HUES48 (cell line): ENCODE results near the gene SPAM1.
"Not testable (repeated sequence)": the region's sequence is repeated elsewhere in the genome, so short reads cannot be mapped to it uniquely, and the experiment has no call there.

ENCODE experiments used
- H3K27ac ChIP-seq: one replicate; pipeline ENCODE4 v1.7.0; 2013; ENCODE audit warnings: low read depth, low read length, inconsistent platforms
- H3K27me3 ChIP-seq: 2 replicates; pipeline ENCODE4 v1.6.1; 2013; ENCODE audit warnings: mild to moderate bottlenecking, low read length; ENCODE audit not compliant: control insufficient read depth, insufficient read depth
- H3K36me3 ChIP-seq: 2 replicates; pipeline ENCODE4 v1.6.1; 2013; ENCODE audit warnings: low read length; ENCODE audit not compliant: control insufficient read depth, insufficient read depth
- H3K4me1 ChIP-seq: 2 replicates; pipeline ENCODE4 v1.6.1; 2013; ENCODE audit warnings: mild to moderate bottlenecking, low read length; ENCODE audit not compliant: control insufficient read depth, insufficient read depth
- H3K4me3 ChIP-seq: 2 replicates; pipeline ENCODE4 v1.5.1; 2013; ENCODE audit warnings: mild to moderate bottlenecking, low read depth, low read length
- H3K9ac ChIP-seq: 2 replicates; pipeline ENCODE4 v1.6.1; 2013; ENCODE audit warnings: mild to moderate bottlenecking, low read depth, low read length, moderate library complexity
- H3K9me3 ChIP-seq: 2 replicates; pipeline ENCODE4 v1.6.1; 2013; ENCODE audit warnings: low read length; ENCODE audit not compliant: control insufficient read depth, insufficient read depth

Gene SPAM1

GRCh38 chr7:123924941-123925340, at the start of gene SPAM1:
Gene SPAM1, plus strand, starts transcription at chr7:123925241. Its CDS starts 28,330 bp downstream, at chr7:123953571.
- no peaks in the 10 kb centered on the region for H3K27me3 ChIP-seq
- no peaks in the 10 kb centered on the region for H3K9me3 ChIP-seq
- no peak within 1 kb of the TSS for H3K9ac ChIP-seq
- H3K4me1 ChIP-seq = peaks cover 13% of the 10 kb centered on the region
- no peak within 1 kb of the TSS for H3K27ac ChIP-seq
- no peak within 1 kb of the TSS for H3K4me3 ChIP-seq
- no peaks in the 10 kb centered on the region for H3K36me3 ChIP-seq

DNA sequence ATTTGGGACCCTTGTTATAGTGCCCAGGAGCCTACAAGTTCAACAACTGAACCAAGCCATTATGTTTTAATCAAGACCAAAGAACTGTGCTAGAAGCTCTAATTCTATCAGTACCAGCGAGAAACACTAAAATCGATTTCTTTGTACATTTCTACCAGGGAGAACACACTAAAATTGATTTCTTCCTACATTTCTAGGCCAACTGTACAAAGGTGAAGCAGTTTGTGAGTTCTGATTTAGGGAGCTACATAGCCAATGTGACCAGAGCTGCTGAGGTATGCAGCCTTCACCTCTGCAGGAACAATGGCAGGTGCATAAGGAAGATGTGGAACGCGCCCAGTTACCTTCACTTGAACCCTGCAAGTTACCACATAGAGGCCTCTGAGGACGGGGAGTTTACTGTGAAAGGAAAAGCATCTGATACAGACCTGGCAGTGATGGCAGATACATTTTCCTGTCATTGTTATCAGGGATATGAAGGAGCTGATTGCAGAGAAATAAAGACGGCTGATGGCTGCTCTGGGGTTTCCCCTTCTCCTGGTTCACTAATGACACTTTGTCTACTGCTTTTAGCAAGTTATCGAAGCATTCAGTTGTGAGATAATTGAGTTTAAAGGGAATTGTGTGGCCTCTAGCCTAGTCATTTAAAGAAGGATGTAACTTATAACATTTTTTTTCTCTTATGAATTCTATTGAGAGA, 48.3 kb upstream of the SPAM1 start:
- Histone ChIP-seq H3K4me1 (peaks cover 3% of the 10 kb centered on the region; the same call in 1 of the 2 replicates), H3K9me3 (no peaks in the 10 kb centered on the region), H3K4me3 (no peak overlapping the region), H3K36me3 (no peaks in the 10 kb centered on the region), H3K27me3 (no peaks in the 10 kb centered on the region), H3K9ac (no peak overlapping the region), H3K27ac (no peak overlapping the region)

DNA sequence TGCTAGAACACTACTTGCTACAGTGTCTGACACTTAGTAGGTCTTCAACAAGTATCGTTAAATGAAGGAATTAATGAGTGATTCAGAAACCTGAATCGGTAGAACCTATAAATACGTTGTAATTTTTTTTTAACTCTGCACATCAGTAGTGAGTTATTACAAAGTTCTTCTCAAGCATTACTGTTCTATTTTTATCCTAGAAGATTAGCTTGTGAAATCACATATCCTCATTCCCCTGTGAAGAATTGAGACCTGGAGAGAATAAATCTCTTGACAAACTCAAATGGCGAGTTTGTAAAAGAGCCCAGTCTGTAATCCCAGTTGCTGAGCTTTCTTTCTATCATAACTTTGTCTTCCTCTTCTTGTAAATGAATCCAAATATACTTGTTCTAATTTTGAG, 45.4 kb upstream of the SPAM1 start:
- Histone ChIP-seq H3K9me3 (no peaks in the 10 kb centered on the region), H3K27me3 (no peaks in the 10 kb centered on the region), H3K9ac (no peak overlapping the region), H3K4me3 (no peak overlapping the region), H3K4me1 (no peaks in the 10 kb centered on the region), H3K27ac (no peak overlapping the region), H3K36me3 (no peaks in the 10 kb centered on the region)

DNA sequence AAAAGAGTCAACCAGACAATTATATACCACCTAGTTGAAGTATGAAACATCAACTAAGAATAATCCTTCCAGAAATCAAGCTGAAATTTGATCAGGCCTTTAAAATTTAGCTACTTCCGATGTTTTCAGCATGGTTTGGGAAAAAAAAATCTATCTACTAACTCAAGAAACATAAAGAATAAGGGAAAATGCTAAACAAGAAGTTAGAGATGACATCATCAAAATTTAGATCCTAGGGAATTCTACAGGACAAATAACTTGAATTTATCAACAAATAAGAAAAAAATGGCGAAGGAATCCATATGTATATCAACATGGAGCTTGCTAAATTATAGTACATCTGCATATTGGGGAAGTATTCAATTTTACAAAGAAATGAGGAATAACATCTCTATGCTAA, 43.7 kb upstream of the SPAM1 start:
- Histone ChIP-seq H3K27me3 (no peaks in the 10 kb centered on the region), H3K4me3 (no peak overlapping the region), H3K27ac (no peak overlapping the region), H3K9me3 (no peaks in the 10 kb centered on the region), H3K36me3 (no peaks in the 10 kb centered on the region), H3K4me1 (no peaks in the 10 kb centered on the region), H3K9ac (no peak overlapping the region)

DNA sequence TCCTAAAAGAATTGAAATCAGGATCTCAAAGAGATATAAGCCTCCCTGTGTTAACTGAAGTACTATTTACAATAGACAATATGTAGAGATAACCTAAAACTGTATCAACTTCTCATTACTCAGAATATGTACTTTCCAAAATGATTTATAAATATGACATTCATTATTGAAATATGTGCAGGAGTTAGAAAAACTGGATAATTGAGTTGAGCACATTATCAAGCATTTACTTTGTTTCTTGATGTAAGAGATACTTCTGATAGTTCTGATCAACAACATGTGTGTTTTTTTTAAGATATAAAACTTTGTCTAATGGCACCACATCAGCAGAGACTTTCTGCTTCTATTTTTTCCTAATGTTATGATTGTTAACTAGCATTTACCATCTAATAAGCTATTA, 41.9 kb upstream of the SPAM1 start:
- no peak overlapping the region for H3K27ac ChIP-seq
- 0 out of 2 replicates have a peak, but pooled peaks cover under 1% of the 10 kb centered on the region for H3K4me1 ChIP-seq
- no peak overlapping the region for H3K4me3 ChIP-seq
- H3K9ac ChIP-seq = no peak overlapping the region
- no peaks in the 10 kb centered on the region for H3K27me3 ChIP-seq
- H3K36me3 ChIP-seq = no peaks in the 10 kb centered on the region
- H3K9me3 ChIP-seq = no peaks in the 10 kb centered on the region

DNA sequence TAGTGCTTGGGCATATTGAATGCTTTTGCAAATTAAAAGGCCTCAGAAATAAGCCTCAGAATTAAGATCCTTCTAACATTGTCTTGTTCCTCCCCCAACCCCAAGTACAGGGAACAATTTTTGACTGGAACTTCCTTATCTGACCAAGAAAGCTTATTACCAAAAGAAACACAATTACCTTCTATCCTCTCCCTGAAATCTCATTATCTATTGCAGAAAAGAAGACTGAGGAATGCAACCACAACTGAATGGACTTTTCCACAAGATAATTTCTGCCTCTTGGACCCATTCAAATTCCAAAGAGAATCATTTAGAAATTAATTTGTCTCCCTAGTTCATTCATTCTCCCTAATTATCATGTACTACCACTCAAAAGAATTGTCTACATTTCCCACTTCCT, 36.8 kb upstream of the SPAM1 start:
- no peak overlapping the region for H3K4me3 ChIP-seq
- H3K36me3 ChIP-seq = no peaks in the 10 kb centered on the region
- H3K27ac ChIP-seq = no peak overlapping the region
- peaks cover 5% of the 10 kb centered on the region for H3K9me3 ChIP-seq
- H3K27me3 ChIP-seq = no peaks in the 10 kb centered on the region
- no peak overlapping the region for H3K9ac ChIP-seq
- 0 out of 2 replicates have a peak, but pooled peaks cover 5% of the 10 kb centered on the region for H3K4me1 ChIP-seq

DNA sequence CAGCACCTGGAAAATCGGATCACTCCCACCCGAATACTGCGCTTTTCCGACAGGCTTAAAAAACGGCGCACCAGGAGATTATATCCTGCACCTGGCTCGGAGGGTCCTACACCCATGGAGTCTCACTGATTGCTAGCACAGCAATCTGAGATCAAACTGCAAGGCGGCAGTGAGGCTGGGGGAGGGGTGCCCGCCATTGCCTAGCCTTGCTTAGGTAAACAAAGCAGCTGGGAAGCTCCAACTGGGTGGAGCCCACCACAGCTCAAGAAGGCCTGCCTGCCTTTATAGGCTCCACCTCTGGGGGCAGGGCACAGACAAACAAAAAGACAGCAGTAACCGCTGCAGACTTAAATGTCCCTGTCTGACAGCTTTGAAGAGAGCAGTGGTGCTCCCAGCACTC, 30.3 kb upstream of the SPAM1 start:
- H3K27ac ChIP-seq = not testable (repeated sequence)

GRCh38 chr7:123901101-123901500, 23.9 kb upstream of the SPAM1 start:
- H3K27ac ChIP-seq = no peak overlapping the region
- no peaks in the 10 kb centered on the region for H3K36me3 ChIP-seq
- H3K4me1 ChIP-seq = no peaks in the 10 kb centered on the region
- peaks cover 29% of the 10 kb centered on the region for H3K9me3 ChIP-seq
- no peak overlapping the region for H3K9ac ChIP-seq
- H3K27me3 ChIP-seq = no peaks in the 10 kb centered on the region
- H3K4me3 ChIP-seq = no peak overlapping the region

More for the DNA sequence above, 30.3 kb upstream of the SPAM1 start:
- not testable (repeated sequence) for H3K36me3 ChIP-seq, H3K27me3 ChIP-seq, H3K4me3 ChIP-seq, H3K4me1 ChIP-seq, H3K9ac ChIP-seq
- H3K9me3 ChIP-seq = peaks cover 18% of the 10 kb centered on the region

DNA sequence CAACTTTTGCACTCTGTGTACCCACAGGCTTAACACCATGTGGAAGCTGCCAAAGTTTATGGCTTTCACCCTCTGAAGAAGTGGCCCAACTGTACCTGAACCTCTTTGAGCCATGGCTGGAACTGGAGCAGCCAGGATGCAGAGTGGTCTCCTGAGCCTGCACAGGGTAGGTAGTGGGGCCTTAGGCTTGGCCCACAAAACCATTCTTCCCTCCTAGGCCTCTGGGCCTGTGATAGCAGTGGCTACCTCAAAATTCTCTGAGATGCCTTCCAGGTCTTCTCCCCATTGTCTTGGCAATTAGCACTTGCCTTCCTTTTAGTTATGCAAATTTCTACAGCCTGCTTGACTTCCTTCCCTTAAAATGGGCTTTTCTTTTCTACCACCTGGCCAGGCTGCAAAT, 19.3 kb upstream of the SPAM1 start:
- peaks cover 8% of the 10 kb centered on the region; the same call in 1 of the 2 replicates for H3K4me1 ChIP-seq
- H3K27ac ChIP-seq = no peak overlapping the region
- no peaks in the 10 kb centered on the region for H3K36me3 ChIP-seq
- no peak overlapping the region for H3K9ac ChIP-seq
- no peak overlapping the region for H3K4me3 ChIP-seq
- no peaks in the 10 kb centered on the region for H3K27me3 ChIP-seq
- peaks cover 37% of the 10 kb centered on the region for H3K9me3 ChIP-seq

- Histone ChIP-seq H3K9me3 (no peaks in the 10 kb centered on the region), H3K36me3 (no peaks in the 10 kb centered on the region), H3K27me3 (no peaks in the 10 kb centered on the region), H3K9ac (no peak overlapping the region), H3K4me3 (no peak overlapping the region), H3K27ac (no peak overlapping the region), H3K4me1 (peaks cover 8% of the 10 kb centered on the region; the same call in 1 of the 2 replicates)
Measured at GRCh38 chr7:123916240-123916724, 8.8 kb upstream of the SPAM1 start.

- Histone ChIP-seq H3K36me3 (no peaks in the 10 kb centered on the region), H3K9ac (no peak overlapping the region), H3K9me3 (no peaks in the 10 kb centered on the region), H3K27me3 (no peaks in the 10 kb centered on the region), H3K27ac (no peak overlapping the region), H3K4me1 (peaks cover 8% of the 10 kb centered on the region; the same call in 1 of the 2 replicates), H3K4me3 (no peak overlapping the region)
Measured at GRCh38 chr7:123917878-123918277, 7.2 kb upstream of the SPAM1 start.
